Ishikawa (cell line): ENCODE data around the gene MAP3K7.

Source experiments
- CEBPB ChIP-seq: IDR thresholded peaks from 2 replicates; pipeline ENCODE4 v1.6.1; 2012
- CREB1 ChIP-seq: IDR thresholded peaks from 2 replicates; pipeline ENCODE4 v1.6.1; 2012; ENCODE audit warnings: low read depth
- EGR1 ChIP-seq: IDR thresholded peaks from 2 replicates; pipeline ENCODE4 v1.6.1; 2012
- EP300 ChIP-seq: IDR thresholded peaks from 2 replicates; pipeline ENCODE4 v1.6.1; 2012; ENCODE audit warnings: borderline replicate concordance
- FOXM1 ChIP-seq: IDR thresholded peaks from 2 replicates; pipeline ENCODE4 v1.6.1; 2012; ENCODE audit warnings: low read depth, borderline replicate concordance
- NFIC ChIP-seq: IDR thresholded peaks from 2 replicates; pipeline ENCODE4 v1.6.1; 2012
- RAD21 ChIP-seq: IDR thresholded peaks from 2 replicates; pipeline ENCODE4 v1.6.1; 2012; ENCODE audit warnings: low read depth
- TAF1 ChIP-seq: IDR thresholded peaks from 2 replicates; pipeline ENCODE4 v1.6.1; 2012; ENCODE audit warnings: low read depth, mild to moderate bottlenecking
- TCF12 ChIP-seq: IDR thresholded peaks from 2 replicates; pipeline ENCODE4 v1.6.1; 2012; ENCODE audit warnings: low read depth
- TEAD4 ChIP-seq: IDR thresholded peaks from 2 replicates; pipeline ENCODE4 v1.6.1; 2012
- YY1 ChIP-seq: IDR thresholded peaks from 2 replicates; pipeline ENCODE4 v1.6.1; 2012; ENCODE audit warnings: low read depth
- ZBTB7A ChIP-seq: IDR thresholded peaks from 2 replicates; pipeline ENCODE4 v1.6.1; 2012; ENCODE audit warnings: low read depth
- TF ChIP-seq, protein P1 (sequence below): IDR thresholded peaks from 2 replicates; pipeline ENCODE4 v1.6.1; 2012
- TF ChIP-seq, protein P2 (sequence below): IDR thresholded peaks from 2 replicates; pipeline ENCODE4 v1.6.1; 2012; ENCODE audit warnings: low read depth, mild to moderate bottlenecking
- TF ChIP-seq, protein P3 (sequence below): IDR thresholded peaks from 2 replicates; pipeline ENCODE4 v1.6.1; 2012

The MAP3K7 gene

DNA sequence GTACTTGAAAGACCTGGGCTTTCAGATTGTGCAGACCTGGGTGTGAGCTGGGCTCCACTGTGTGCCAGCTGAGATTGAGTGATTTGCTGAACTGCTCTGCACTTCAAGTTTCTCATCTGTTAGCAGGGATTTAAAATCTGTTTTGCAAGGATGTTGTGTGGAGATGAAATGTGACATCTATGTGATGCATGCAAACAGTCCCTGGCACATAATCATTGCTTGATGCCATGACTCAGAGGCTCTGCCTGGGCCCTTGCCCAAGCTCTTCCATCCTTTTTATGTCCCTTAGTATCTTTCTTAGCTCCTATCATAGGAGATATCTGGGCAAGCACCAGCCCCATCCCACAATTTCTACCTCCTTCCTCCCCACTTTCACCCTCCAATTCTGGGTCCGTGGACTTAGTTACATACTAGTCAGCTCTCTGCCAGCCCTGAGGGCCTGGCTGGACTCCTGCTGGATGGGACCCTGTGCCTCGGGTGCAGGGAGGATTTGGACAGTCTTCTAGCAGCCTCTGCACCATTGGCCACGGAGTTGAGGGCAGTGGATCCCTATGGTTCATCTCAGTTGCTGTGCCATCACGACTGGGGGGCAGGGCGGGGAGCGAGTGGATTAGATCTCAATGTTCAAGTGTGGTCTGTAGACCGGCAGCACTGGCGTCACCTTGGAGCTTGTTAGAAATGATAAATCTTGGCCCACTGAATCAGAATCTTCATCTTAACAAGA is 103.6 kb downstream of the MAP3K7 start:
- no peak for TF ChIP-seq EP300
- TF ChIP-seq CREB1: no peak
- TF ChIP-seq FOXM1: no peak
- TF ChIP-seq EGR1: no peak
- no peak for TF ChIP-seq RAD21
- TF ChIP-seq, protein P1, sequence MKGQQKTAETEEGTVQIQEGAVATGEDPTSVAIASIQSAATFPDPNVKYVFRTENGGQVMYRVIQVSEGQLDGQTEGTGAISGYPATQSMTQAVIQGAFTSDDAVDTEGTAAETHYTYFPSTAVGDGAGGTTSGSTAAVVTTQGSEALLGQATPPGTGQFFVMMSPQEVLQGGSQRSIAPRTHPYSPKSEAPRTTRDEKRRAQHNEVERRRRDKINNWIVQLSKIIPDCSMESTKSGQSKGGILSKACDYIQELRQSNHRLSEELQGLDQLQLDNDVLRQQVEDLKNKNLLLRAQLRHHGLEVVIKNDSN: no peak
- TF ChIP-seq, protein P2, sequence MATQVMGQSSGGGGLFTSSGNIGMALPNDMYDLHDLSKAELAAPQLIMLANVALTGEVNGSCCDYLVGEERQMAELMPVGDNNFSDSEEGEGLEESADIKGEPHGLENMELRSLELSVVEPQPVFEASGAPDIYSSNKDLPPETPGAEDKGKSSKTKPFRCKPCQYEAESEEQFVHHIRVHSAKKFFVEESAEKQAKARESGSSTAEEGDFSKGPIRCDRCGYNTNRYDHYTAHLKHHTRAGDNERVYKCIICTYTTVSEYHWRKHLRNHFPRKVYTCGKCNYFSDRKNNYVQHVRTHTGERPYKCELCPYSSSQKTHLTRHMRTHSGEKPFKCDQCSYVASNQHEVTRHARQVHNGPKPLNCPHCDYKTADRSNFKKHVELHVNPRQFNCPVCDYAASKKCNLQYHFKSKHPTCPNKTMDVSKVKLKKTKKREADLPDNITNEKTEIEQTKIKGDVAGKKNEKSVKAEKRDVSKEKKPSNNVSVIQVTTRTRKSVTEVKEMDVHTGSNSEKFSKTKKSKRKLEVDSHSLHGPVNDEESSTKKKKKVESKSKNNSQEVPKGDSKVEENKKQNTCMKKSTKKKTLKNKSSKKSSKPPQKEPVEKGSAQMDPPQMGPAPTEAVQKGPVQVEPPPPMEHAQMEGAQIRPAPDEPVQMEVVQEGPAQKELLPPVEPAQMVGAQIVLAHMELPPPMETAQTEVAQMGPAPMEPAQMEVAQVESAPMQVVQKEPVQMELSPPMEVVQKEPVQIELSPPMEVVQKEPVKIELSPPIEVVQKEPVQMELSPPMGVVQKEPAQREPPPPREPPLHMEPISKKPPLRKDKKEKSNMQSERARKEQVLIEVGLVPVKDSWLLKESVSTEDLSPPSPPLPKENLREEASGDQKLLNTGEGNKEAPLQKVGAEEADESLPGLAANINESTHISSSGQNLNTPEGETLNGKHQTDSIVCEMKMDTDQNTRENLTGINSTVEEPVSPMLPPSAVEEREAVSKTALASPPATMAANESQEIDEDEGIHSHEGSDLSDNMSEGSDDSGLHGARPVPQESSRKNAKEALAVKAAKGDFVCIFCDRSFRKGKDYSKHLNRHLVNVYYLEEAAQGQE: no peak
- no peak for TF ChIP-seq TAF1
- TF ChIP-seq, protein P3, sequence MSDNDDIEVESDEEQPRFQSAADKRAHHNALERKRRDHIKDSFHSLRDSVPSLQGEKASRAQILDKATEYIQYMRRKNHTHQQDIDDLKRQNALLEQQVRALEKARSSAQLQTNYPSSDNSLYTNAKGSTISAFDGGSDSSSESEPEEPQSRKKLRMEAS: no peak
- TF ChIP-seq YY1: no peak
- no peak for TF ChIP-seq TEAD4
- no peak for TF ChIP-seq ZBTB7A
- no peak for TF ChIP-seq CEBPB
- TF ChIP-seq NFIC: no peak
- no peak for TF ChIP-seq TCF12

DNA sequence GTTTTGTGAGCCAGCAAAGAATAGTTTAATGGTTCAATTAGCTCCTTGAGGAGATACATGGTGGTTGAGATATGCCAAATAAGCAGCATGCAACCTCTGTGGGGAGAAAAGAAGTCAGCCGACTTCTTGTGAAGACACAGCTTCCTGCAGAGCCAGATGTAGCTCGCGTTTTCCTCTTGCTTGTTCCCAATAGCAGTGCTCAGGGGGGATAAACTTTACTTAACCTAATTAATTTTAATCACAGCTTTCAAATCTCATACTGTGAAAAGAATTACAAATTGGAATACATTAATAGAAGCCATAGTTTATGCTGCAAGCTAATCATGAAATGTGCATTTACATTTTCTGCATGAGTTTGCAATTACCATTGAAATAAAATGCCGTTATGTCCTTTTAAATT is 106.2 kb downstream of the MAP3K7 start:
- no peak for TF ChIP-seq TEAD4
- no peak for TF ChIP-seq TCF12
- TF ChIP-seq TAF1: no peak
- TF ChIP-seq FOXM1: no peak
- TF ChIP-seq, protein P3: no peak
- no peak for TF ChIP-seq RAD21
- TF ChIP-seq, protein P2: no peak
- TF ChIP-seq CEBPB: no peak

DNA sequence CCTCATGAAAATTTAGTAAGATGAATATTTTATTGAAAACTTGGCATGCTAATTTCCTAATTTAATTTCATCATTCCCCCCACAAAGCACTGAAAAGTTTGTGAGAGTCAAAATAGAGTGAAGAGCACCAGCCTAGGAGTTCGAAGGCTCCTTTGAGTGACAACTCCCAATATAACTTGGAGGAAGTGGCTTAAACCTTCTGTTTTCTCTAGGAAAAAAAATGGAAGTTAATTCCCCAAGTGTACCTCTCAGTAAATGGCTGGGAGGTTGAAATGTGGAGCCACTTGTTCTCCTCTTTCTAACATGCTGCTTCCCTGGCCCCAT is 107.3 kb downstream of the MAP3K7 start:
- no peak for TF ChIP-seq CEBPB
- TF ChIP-seq FOXM1: no peak
- no peak for TF ChIP-seq NFIC
- no peak for TF ChIP-seq YY1
- no peak for TF ChIP-seq RAD21
- TF ChIP-seq CREB1: no peak
- no peak for TF ChIP-seq TEAD4
- TF ChIP-seq TCF12: no peak
- no peak for TF ChIP-seq TAF1
- TF ChIP-seq, protein P1: no peak
- TF ChIP-seq, protein P2: no peak
- TF ChIP-seq EGR1: no peak
- TF ChIP-seq EP300: no peak
- TF ChIP-seq, protein P3: no peak
- no peak for TF ChIP-seq ZBTB7A
